ENCODE data around the gene PALM. TPM values are rescaled to one million over a fixed set of nuclear protein-coding genes. Genes with fewer than 3 reads are reported as not detected.

Gene PALM
- total and polyA plus RNA-seq, 4 donors = 0.92 to 5.1 (median 4.3) TPM

DNA sequence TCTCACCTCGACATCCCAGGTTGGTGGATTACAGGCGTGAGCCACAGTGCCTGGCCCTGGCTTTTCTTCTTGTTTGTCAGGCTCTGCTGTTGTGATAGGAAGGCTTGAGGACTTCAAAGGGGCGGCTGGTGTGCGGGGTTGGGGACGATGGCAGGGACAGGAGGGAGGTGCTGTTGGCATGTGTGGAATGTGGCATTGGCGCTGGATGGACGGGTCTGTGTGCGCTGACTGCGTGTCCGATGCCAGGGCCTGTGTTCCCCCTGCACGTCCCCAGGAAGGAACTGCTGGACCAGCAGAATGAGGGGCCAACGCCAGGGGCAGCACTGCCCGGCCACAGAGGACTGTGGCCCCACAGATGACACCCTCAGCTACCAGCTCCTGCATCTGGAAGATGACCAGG, 75.8 kb downstream of the PALM start (continued):
- no peak for TF ChIP-seq HNF4G (IDR thresholded peaks at IDR 0.05)
- TF ChIP-seq, protein P1, sequence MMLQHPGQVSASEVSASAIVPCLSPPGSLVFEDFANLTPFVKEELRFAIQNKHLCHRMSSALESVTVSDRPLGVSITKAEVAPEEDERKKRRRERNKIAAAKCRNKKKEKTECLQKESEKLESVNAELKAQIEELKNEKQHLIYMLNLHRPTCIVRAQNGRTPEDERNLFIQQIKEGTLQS (IDR thresholded peaks at IDR 0.05) = no peak
- TF ChIP-seq, protein P2, sequence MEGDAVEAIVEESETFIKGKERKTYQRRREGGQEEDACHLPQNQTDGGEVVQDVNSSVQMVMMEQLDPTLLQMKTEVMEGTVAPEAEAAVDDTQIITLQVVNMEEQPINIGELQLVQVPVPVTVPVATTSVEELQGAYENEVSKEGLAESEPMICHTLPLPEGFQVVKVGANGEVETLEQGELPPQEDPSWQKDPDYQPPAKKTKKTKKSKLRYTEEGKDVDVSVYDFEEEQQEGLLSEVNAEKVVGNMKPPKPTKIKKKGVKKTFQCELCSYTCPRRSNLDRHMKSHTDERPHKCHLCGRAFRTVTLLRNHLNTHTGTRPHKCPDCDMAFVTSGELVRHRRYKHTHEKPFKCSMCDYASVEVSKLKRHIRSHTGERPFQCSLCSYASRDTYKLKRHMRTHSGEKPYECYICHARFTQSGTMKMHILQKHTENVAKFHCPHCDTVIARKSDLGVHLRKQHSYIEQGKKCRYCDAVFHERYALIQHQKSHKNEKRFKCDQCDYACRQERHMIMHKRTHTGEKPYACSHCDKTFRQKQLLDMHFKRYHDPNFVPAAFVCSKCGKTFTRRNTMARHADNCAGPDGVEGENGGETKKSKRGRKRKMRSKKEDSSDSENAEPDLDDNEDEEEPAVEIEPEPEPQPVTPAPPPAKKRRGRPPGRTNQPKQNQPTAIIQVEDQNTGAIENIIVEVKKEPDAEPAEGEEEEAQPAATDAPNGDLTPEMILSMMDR (IDR thresholded peaks at IDR 0.05; ENCODE audit: low read depth, low read length, missing input control) = no peak

DNA sequence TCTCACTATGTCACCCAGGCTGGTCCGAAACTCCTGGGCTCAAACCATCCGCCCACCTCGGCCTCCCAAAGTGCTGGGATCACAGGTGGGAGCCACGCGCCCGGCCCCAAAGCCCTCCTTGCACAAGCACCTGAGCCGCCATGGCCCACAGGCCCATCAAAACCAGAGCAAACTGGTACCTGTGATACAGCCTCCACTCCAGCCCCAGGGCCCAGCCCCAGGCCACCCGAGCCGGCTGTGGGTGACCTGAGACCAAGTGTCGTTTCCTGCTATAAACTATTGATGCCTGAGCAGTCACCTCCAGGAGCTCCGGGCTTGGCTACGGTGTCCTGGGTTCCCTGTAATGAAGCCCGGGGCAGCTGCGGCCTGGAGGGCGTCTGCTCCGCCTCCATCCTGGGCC, 78.8 kb downstream of the PALM start:
- WGBS = 87% methylated on average over 16 of the region's 16 CpGs
- Histone ChIP-seq H3K4me1 (ENCODE audit: control insufficient read depth in 4 of 4, insufficient read depth in 4 of 4, low read length in 3 of 4) (peaks cover 0 to 2% (median 0%) of the 10 kb centered on the region in 4 donors), H3K36me3 (ENCODE audit: control insufficient read depth in 4 of 4, insufficient read depth in 3 of 4, low read depth in 1 of 4, low read length in 3 of 4) (no peaks in the 10 kb centered on the region), H3K9me3 (ENCODE audit: control insufficient read depth in 4 of 4, low read length in 3 of 4) (no peaks in the 10 kb centered on the region), H3K9ac (ENCODE audit: low read depth in 1 of 2, low read length in 2 of 2) (no peak overlapping the region), H3K27ac (ENCODE audit: low read depth in 1 of 2, low read length in 2 of 2) (no peak overlapping the region), H3K27me3 (ENCODE audit: control insufficient read depth in 4 of 4, insufficient read depth in 4 of 4, low read length in 3 of 4) (no peaks in the 10 kb centered on the region), H3K4me3 (ENCODE audit: low read depth in 1 of 3, low read length in 3 of 3) (no peak overlapping the region)
- no peak for DNase-seq (ENCODE audit: low spot score)
- TF ChIP-seq HNF4G (IDR thresholded peaks at IDR 0.05) = no peak
- TF ChIP-seq RAD21 (IDR thresholded peaks at IDR 0.05) = no peak
- TF ChIP-seq FOXA2 (IDR thresholded peaks at IDR 0.05) = no peak
- TF ChIP-seq, protein P3, sequence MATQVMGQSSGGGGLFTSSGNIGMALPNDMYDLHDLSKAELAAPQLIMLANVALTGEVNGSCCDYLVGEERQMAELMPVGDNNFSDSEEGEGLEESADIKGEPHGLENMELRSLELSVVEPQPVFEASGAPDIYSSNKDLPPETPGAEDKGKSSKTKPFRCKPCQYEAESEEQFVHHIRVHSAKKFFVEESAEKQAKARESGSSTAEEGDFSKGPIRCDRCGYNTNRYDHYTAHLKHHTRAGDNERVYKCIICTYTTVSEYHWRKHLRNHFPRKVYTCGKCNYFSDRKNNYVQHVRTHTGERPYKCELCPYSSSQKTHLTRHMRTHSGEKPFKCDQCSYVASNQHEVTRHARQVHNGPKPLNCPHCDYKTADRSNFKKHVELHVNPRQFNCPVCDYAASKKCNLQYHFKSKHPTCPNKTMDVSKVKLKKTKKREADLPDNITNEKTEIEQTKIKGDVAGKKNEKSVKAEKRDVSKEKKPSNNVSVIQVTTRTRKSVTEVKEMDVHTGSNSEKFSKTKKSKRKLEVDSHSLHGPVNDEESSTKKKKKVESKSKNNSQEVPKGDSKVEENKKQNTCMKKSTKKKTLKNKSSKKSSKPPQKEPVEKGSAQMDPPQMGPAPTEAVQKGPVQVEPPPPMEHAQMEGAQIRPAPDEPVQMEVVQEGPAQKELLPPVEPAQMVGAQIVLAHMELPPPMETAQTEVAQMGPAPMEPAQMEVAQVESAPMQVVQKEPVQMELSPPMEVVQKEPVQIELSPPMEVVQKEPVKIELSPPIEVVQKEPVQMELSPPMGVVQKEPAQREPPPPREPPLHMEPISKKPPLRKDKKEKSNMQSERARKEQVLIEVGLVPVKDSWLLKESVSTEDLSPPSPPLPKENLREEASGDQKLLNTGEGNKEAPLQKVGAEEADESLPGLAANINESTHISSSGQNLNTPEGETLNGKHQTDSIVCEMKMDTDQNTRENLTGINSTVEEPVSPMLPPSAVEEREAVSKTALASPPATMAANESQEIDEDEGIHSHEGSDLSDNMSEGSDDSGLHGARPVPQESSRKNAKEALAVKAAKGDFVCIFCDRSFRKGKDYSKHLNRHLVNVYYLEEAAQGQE (IDR thresholded peaks at IDR 0.05) = no peak
- TF ChIP-seq FOXA1 (IDR thresholded peaks at IDR 0.05) = no peak
- TF ChIP-seq GABPA (IDR thresholded peaks at IDR 0.05 in 1 of 2, conservative IDR thresholded peaks at IDR 0.05 in 1 of 2) = no peak
- TF ChIP-seq, protein P2 (IDR thresholded peaks at IDR 0.05; ENCODE audit: low read depth, low read length, missing input control) = no peak
- no peak for TF ChIP-seq TAF1 (conservative IDR thresholded peaks at IDR 0.05)
- no peak for TF ChIP-seq NR2F2 (IDR thresholded peaks at IDR 0.05)
- TF ChIP-seq HNF4A (conservative IDR thresholded peaks at IDR 0.05) = no peak
- TF ChIP-seq RXRA (IDR thresholded peaks at IDR 0.05) = no peak
- TF ChIP-seq YY1 (IDR thresholded peaks at IDR 0.05) = no peak
- TF ChIP-seq, protein P4, sequence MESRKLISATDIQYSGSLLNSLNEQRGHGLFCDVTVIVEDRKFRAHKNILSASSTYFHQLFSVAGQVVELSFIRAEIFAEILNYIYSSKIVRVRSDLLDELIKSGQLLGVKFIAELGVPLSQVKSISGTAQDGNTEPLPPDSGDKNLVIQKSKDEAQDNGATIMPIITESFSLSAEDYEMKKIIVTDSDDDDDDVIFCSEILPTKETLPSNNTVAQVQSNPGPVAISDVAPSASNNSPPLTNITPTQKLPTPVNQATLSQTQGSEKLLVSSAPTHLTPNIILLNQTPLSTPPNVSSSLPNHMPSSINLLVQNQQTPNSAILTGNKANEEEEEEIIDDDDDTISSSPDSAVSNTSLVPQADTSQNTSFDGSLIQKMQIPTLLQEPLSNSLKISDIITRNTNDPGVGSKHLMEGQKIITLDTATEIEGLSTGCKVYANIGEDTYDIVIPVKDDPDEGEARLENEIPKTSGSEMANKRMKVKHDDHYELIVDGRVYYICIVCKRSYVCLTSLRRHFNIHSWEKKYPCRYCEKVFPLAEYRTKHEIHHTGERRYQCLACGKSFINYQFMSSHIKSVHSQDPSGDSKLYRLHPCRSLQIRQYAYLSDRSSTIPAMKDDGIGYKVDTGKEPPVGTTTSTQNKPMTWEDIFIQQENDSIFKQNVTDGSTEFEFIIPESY (IDR thresholded peaks at IDR 0.05) = no peak
- TF ChIP-seq SP1 (IDR thresholded peaks at IDR 0.05) = no peak
- TF ChIP-seq, protein P5, sequence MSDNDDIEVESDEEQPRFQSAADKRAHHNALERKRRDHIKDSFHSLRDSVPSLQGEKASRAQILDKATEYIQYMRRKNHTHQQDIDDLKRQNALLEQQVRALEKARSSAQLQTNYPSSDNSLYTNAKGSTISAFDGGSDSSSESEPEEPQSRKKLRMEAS (IDR thresholded peaks at IDR 0.05) = no peak
- TF ChIP-seq, protein P1 (IDR thresholded peaks at IDR 0.05) = no peak
- no peak for TF ChIP-seq JUND (IDR thresholded peaks at IDR 0.05)
- no peak for TF ChIP-seq EGR1 (IDR thresholded peaks at IDR 0.05; ENCODE audit: low read depth in 2 of 2)
